T-cell (primary cell): ENCODE measurements around the gene IMMP2L. TPM values are rescaled to one million over a fixed set of nuclear protein-coding genes. Genes with fewer than 3 reads are reported as not detected.
"Not testable (repeated sequence)": the region's sequence is repeated elsewhere in the genome, so short reads cannot be mapped to it uniquely, and the experiment has no call there.

Source experiments
- ATAC-seq, 4 experiments: fragments of 200-7000 bp in 3 of 4; fragments of 150-1000 bp in 1 of 4; cut with Tn5 transposase; replicated peaks in 1 of 4; 1 replicate in 3 of 4; 2 replicates in 1 of 4; pipeline ENCODE4 v1.10.0; 2021; ENCODE audit warnings: moderate library complexity in 3 of 4, mild to moderate bottlenecking in 2 of 4, moderate number of reproducible peaks in 1 of 4
- CTCF ChIA-PET, 2 donors: fragments of 300-600 bp; sonication (Branson Sonifier 250); formaldehyde crosslinking; loops; one replicate each; lab custom pipeline; 2022; ENCODE audit warnings: antibody characterized with exemption in 2 of 2; lab: Charles Lee
- POLR2A ChIA-PET, 2 donors: fragments of 300-600 bp; sonication (Branson Sonifier 250); formaldehyde crosslinking; loops; one replicate each; lab custom pipeline; 2022; ENCODE audit warnings: antibody characterized with exemption in 2 of 2; lab: Charles Lee
- DNase-seq, 35 experiments: peaks; one replicate each; pipeline versions ENCODE4 v3.0.0 to v3.0.0-alpha.2; 2013 to 2023
- H3K27ac ChIP-seq: one replicate; pipeline ENCODE4 v1.5.1; 2013; ENCODE audit warnings: low read length
- H3K27me3 ChIP-seq, 2 experiments: replicated peaks in 1 of 2; 1 replicate in 1 of 2; 2 replicates in 1 of 2; pipeline versions ENCODE4 v1.6.1 to v1.7.0; 2013; ENCODE audit warnings: low read length in 1 of 2, mixed read lengths in 1 of 2; ENCODE audit not compliant: control insufficient read depth in 2 of 2, insufficient read depth in 2 of 2; ENCODE audit errors: extremely low read depth in 1 of 2
- H3K36me3 ChIP-seq, 2 donors: 1 replicate in 1 of 2; 2 replicates in 1 of 2; pipeline versions ENCODE4 v1.6.1 to v1.7.0; 2013; ENCODE audit warnings: low read length in 1 of 2; ENCODE audit not compliant: control insufficient read depth in 2 of 2, insufficient read depth in 1 of 2; ENCODE audit errors: extremely low read depth in 1 of 2
- H3K4me1 ChIP-seq, 2 experiments: 1 replicate in 1 of 2; 2 replicates in 1 of 2; pipeline versions ENCODE4 v1.6.1 to v1.7.0; 2013; ENCODE audit warnings: low read length in 2 of 2, mixed read lengths in 1 of 2; ENCODE audit not compliant: insufficient read depth in 2 of 2, control insufficient read depth in 1 of 2; ENCODE audit errors: extremely low read depth in 1 of 2
- H3K4me3 ChIP-seq, 2 donors: 1 replicate in 1 of 2; 2 replicates in 1 of 2; pipeline versions ENCODE4 v1.5.1 to v1.7.0; 2013; ENCODE audit warnings: mild to moderate bottlenecking in 2 of 2, low read length in 1 of 2, moderate library complexity in 1 of 2; ENCODE audit not compliant: control insufficient read depth in 1 of 2; ENCODE audit errors: extremely low read depth in 1 of 2
- H3K9me3 ChIP-seq: 2 replicates; pipeline ENCODE4 v1.7.0; 2013
- H3K27ac Mint-ChIP-seq, 2 donors: one replicate each; pipeline ENCODE4 v1.8.0; 2020 to 2021; ENCODE audit warnings: mild to moderate bottlenecking in 2 of 2, mixed read lengths in 2 of 2
- H3K27me3 Mint-ChIP-seq, 2 donors: one replicate each; pipeline ENCODE4 v1.8.0; 2021 to 2022; ENCODE audit warnings: mixed read lengths in 2 of 2
- H3K36me3 Mint-ChIP-seq: one replicate; pipeline ENCODE4 v1.8.0; 2021; ENCODE audit warnings: mixed read lengths
- H3K4me1 Mint-ChIP-seq, 3 donors: one replicate each; pipeline ENCODE4 v1.8.0; 2020 to 2022; ENCODE audit warnings: mixed read lengths in 3 of 3, mild to moderate bottlenecking in 1 of 3
- H3K4me3 Mint-ChIP-seq, 3 donors: one replicate each; pipeline ENCODE4 v1.8.0; 2020 to 2022; ENCODE audit warnings: mild to moderate bottlenecking in 3 of 3, mixed read lengths in 3 of 3, moderate library complexity in 3 of 3
- H3K9me3 Mint-ChIP-seq, 3 donors: one replicate each; pipeline ENCODE4 v1.8.0; 2020 to 2022; ENCODE audit warnings: mixed read lengths in 3 of 3
- WGBS: methylation state at CpG from one replicate; pipeline ENCODE4 v1.1.5; 2013; ENCODE audit warnings: missing lambda C conversion rate; ENCODE audit not compliant: insufficient coverage; 5-methylcytosine and 5-hydroxymethylcytosine counted together
- total RNA-seq, 35 experiments: library from RNA in 6 of 35; stranded (reverse) in 6 of 35; fragments of 120-200 nt in 1 of 35; gene quantifications; one replicate each; pipeline versions ENCODE4 v1.2.1 to v1.2.4 and lab custom pipeline; 2013 to 2026

The IMMP2L gene
- total RNA-seq, 5 donors from 2014 or later (not counting 1 experiment from before 2014, with no cell fraction given), result 14.1 to 27.3 (median 21.7) TPM

GRCh38 chr7:111301891-111302290 lies 260.4 kb downstream of the IMMP2L start:
- Mint-ChIP-seq H3K27me3 (no peaks in the 10 kb centered on the region), H3K9me3 (peaks cover 0 to 3% (median 0%) of the 10 kb centered on the region in 3 donors), H3K27ac (no peak overlapping the region), H3K36me3 (peaks cover 18% of the 10 kb centered on the region), H3K4me1 (peaks cover 0 to 6% (median 3%) of the 10 kb centered on the region in 3 donors), H3K4me3 (no peak overlapping the region)
- ChIA-PET POLR2A (no interaction called here), CTCF (interaction anchor here in 1 of 2 donors (0.7 kb wide), 1 partner anchor 11 kb away, joined by 4 read pairs; no protein-coding TSS in a partner anchor)
- no CpG with 5 or more reads among the region's 1 CpG for WGBS
- Histone ChIP-seq H3K9me3 (no peaks in the 10 kb centered on the region), H3K27ac (no peak overlapping the region), H3K27me3 (no peaks in the 10 kb centered on the region), H3K4me1 (no peaks in the 10 kb centered on the region), H3K36me3 (no peaks in the 10 kb centered on the region), H3K4me3 (no peak overlapping the region)
- DNase-seq (no peak), ATAC-seq (no peak)

- Mint-ChIP-seq H3K27ac (no peak overlapping the region), H3K4me1 (peaks cover 0 to 3% (median 0%) of the 10 kb centered on the region in 3 donors), H3K36me3 (peaks cover 10% of the 10 kb centered on the region), H3K27me3 (no peaks in the 10 kb centered on the region), H3K4me3 (no peak overlapping the region), H3K9me3 (peaks cover 0 to 3% (median 0%) of the 10 kb centered on the region in 3 donors)
- WGBS, result 100% methylated on average over 1 of the region's 4 CpGs
- no peak overlapping the region for H3K4me3 ChIP-seq
- no peak for ATAC-seq
- CTCF ChIA-PET, result no interaction called here
- POLR2A ChIA-PET, result no interaction called here
- no peak for DNase-seq
- no peaks in the 10 kb centered on the region for H3K4me1 ChIP-seq
- no peaks in the 10 kb centered on the region for H3K36me3 ChIP-seq
- H3K9me3 ChIP-seq, result no peaks in the 10 kb centered on the region
- no peak overlapping the region for H3K27ac ChIP-seq
- no peaks in the 10 kb centered on the region for H3K27me3 ChIP-seq
These were observed 267.8 kb downstream of the IMMP2L start for GRCh38 chr7:111294494-111294893.

DNA sequence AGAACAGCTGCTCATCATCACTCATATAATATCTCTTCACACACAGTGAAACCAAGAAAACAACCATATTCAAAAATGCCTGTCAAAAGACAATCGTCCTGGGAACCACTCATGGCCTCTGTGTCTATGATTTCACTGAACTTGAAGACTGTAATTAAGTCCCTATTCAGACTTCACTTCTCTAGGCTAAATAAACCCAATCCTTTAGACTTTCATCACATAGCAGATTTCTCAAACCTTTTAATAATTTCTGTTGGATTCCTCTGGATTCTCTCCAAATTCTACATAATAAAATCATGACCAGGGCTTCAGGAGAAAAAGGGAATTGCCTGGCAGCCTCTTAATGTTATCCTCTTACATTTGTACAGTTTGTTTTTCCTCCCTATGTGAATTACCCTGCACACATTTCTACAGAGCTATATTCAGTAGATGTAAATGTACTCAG lies 270.2 kb downstream of the IMMP2L start:
- H3K27me3 Mint-ChIP-seq, result no peaks in the 10 kb centered on the region
- Histone ChIP-seq H3K27ac (no peak overlapping the region), H3K27me3 (no peaks in the 10 kb centered on the region), H3K4me1 (no peaks in the 10 kb centered on the region), H3K36me3 (no peaks in the 10 kb centered on the region), H3K4me3 (no peak overlapping the region), H3K9me3 (no peaks in the 10 kb centered on the region)
- DNase-seq (no peak), ATAC-seq (no peak)
- no peak overlapping the region for H3K4me3 Mint-ChIP-seq
- CTCF ChIA-PET, result no interaction called here
- POLR2A ChIA-PET, result no interaction called here
- H3K4me1 Mint-ChIP-seq, result peaks cover 0 to 3% (median 0%) of the 10 kb centered on the region in 3 donors
- WGBS, result 80% methylated on average over 1 of the region's 1 CpG
- peaks cover 0 to 11% (median 9%) of the 10 kb centered on the region in 3 donors for H3K9me3 Mint-ChIP-seq
- H3K36me3 Mint-ChIP-seq, result peaks cover 22% of the 10 kb centered on the region
- H3K27ac Mint-ChIP-seq, result no peak overlapping the region

- WGBS, result 88% methylated on average over 1 of the region's 1 CpG
- H3K4me1 ChIP-seq, result no peaks in the 10 kb centered on the region
- ChIA-PET POLR2A (interaction anchor here in 1 of 2 donors (0.6 kb wide), 1 partner anchor 298 kb away, joined by 4 read pairs; no protein-coding TSS in a partner anchor), CTCF (no interaction called here)
- DNase-seq (no peak), ATAC-seq (no peak)
- Mint-ChIP-seq H3K27ac (no peak overlapping the region), H3K36me3 (peaks cover 27% of the 10 kb centered on the region), H3K4me3 (no peak overlapping the region), H3K9me3 (peaks cover 0 to 11% (median 9%) of the 10 kb centered on the region in 3 donors), H3K4me1 (peaks cover 0 to 3% (median 0%) of the 10 kb centered on the region in 3 donors), H3K27me3 (no peaks in the 10 kb centered on the region)
- H3K27me3 ChIP-seq, result no peaks in the 10 kb centered on the region
- H3K27ac ChIP-seq, result no peak overlapping the region
- no peaks in the 10 kb centered on the region for H3K36me3 ChIP-seq
- no peak overlapping the region for H3K4me3 ChIP-seq
- H3K9me3 ChIP-seq, result no peaks in the 10 kb centered on the region
These were observed 271.3 kb downstream of the IMMP2L start for GRCh38 chr7:111290982-111291381.

GRCh38 chr7:111290419-111290818 lies 271.9 kb downstream of the IMMP2L start:
- H3K27ac Mint-ChIP-seq, result no peak overlapping the region
- CTCF ChIA-PET, result no interaction called here

GRCh38 chr7:111288441-111288840 lies 273.9 kb downstream of the IMMP2L start:
- H3K36me3 ChIP-seq, DNase-seq, POLR2A ChIA-PET, CTCF ChIA-PET, H3K4me3 Mint-ChIP-seq, H3K27ac Mint-ChIP-seq, H3K9me3 ChIP-seq, ATAC-seq, H3K4me1 ChIP-seq, H3K27ac ChIP-seq, H3K27me3 ChIP-seq, H3K4me3 ChIP-seq, H3K27me3 Mint-ChIP-seq, H3K4me1 Mint-ChIP-seq: not testable (repeated sequence)
- peaks cover 0 to 11% (median 9%) of the 10 kb centered on the region in 3 donors for H3K9me3 Mint-ChIP-seq
- WGBS, result 100% methylated on average over 1 of the region's 3 CpGs
- peaks cover 36% of the 10 kb centered on the region for H3K36me3 Mint-ChIP-seq

More at GRCh38 chr7:111290419-111290818, 271.9 kb downstream of the IMMP2L start:
- POLR2A ChIA-PET, result no interaction called here
- Mint-ChIP-seq H3K9me3 (peaks cover 0 to 11% (median 9%) of the 10 kb centered on the region in 3 donors), H3K36me3 (peaks cover 27% of the 10 kb centered on the region), H3K4me1 (peaks cover 0 to 3% (median 0%) of the 10 kb centered on the region in 3 donors), H3K4me3 (no peak overlapping the region), H3K27me3 (no peaks in the 10 kb centered on the region)
- ATAC-seq (no peak), DNase-seq (no peak)
- Histone ChIP-seq H3K36me3 (no peaks in the 10 kb centered on the region), H3K27me3 (no peaks in the 10 kb centered on the region), H3K4me3 (no peak overlapping the region), H3K27ac (no peak overlapping the region), H3K9me3 (no peaks in the 10 kb centered on the region), H3K4me1 (no peaks in the 10 kb centered on the region)
- WGBS, result no CpG with 5 or more reads among the region's 1 CpG
